Gastroesophageal sphincter (tissue), 3 donors: ENCODE results near the gene GRXCR2.

Experiments used
- POLR2A ChIP-seq, 2 donors: fragments of 450-650 bp; IDR thresholded peaks; one replicate each; pipeline ENCODE4 v1.6.1; 2017; ENCODE audit warnings: antibody characterized with exemption in 2 of 2, mild to moderate bottlenecking in 2 of 2, moderate library complexity in 1 of 2
- TF ChIP-seq, protein P1 (sequence below), 4 experiments: fragments of 200-600 bp in 2 of 4; fragments of 450-650 bp in 2 of 4; sonication (generic) in 1 of 4; IDR thresholded peaks; one replicate each; pipeline ENCODE4 v1.5.1; 2017 to 2019; ENCODE audit warnings: antibody characterized with exemption in 4 of 4, mild to moderate bottlenecking in 2 of 4, moderate library complexity in 2 of 4

DNA sequence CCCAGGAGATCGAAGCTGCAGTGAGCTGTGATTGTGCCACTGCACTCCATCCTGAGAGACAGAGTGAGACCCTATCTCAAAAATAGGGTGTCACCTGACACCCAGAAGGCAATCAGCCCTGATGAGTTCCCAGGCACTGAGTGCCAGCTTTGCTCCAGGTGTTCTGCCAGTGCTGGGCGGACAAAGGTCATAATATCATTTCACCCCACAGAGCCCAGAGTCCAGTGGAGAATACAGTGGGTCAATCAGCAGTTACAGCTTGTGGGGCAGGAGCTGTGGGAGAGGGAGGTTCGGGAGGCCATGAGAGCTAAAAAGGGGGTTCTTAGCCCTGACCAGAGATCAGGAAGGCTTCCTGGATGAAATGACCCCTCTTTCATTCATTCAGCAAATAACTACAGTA lies 39.2 kb upstream of the GRXCR2 start:
- TF ChIP-seq, protein P1, sequence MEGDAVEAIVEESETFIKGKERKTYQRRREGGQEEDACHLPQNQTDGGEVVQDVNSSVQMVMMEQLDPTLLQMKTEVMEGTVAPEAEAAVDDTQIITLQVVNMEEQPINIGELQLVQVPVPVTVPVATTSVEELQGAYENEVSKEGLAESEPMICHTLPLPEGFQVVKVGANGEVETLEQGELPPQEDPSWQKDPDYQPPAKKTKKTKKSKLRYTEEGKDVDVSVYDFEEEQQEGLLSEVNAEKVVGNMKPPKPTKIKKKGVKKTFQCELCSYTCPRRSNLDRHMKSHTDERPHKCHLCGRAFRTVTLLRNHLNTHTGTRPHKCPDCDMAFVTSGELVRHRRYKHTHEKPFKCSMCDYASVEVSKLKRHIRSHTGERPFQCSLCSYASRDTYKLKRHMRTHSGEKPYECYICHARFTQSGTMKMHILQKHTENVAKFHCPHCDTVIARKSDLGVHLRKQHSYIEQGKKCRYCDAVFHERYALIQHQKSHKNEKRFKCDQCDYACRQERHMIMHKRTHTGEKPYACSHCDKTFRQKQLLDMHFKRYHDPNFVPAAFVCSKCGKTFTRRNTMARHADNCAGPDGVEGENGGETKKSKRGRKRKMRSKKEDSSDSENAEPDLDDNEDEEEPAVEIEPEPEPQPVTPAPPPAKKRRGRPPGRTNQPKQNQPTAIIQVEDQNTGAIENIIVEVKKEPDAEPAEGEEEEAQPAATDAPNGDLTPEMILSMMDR (IDR thresholded peaks at IDR 0.05): no peak
- no peak for TF ChIP-seq POLR2A (IDR thresholded peaks at IDR 0.05)
